ENCODE data around the gene ARID1B. TPM values are rescaled to one million over a fixed set of nuclear protein-coding genes. Genes with fewer than 3 reads are reported as not detected.

ARID1B gene
- total and polyA plus RNA-seq, 4 donors = 7.0 to 49.0 (median 24.2) TPM

DNA sequence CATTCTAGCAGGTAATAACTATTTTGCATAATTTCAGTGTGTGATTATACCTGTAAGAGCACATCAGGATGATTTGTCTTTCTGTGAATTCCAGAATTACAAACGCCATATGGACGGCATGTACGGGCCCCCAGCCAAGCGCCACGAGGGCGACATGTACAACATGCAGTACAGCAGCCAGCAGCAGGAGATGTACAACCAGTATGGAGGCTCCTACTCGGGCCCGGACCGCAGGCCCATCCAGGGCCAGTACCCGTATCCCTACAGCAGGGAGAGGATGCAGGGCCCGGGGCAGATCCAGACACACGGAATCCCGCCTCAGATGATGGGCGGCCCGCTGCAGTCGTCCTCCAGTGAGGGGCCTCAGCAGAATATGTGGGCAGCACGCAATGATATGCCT is 423.4 kb downstream of the ARID1B start:
- Histone ChIP-seq H3K4me1 (ENCODE audit: control insufficient read depth in 4 of 4, insufficient read depth in 4 of 4, low read length in 3 of 4) (no peaks in the 10 kb centered on the region), H3K9ac (ENCODE audit: low read depth in 1 of 2, low read length in 2 of 2) (no peak overlapping the region), H3K9me3 (ENCODE audit: control insufficient read depth in 4 of 4, low read length in 3 of 4) (no peaks in the 10 kb centered on the region), H3K36me3 (ENCODE audit: control insufficient read depth in 4 of 4, insufficient read depth in 3 of 4, low read depth in 1 of 4, low read length in 3 of 4) (peaks cover 9 to 49% (median 37%) of the 10 kb centered on the region in 4 donors), H3K27me3 (ENCODE audit: control insufficient read depth in 4 of 4, insufficient read depth in 4 of 4, low read length in 3 of 4) (no peaks in the 10 kb centered on the region), H3K4me3 (ENCODE audit: low read depth in 1 of 3, low read length in 3 of 3) (no peak overlapping the region), H3K27ac (ENCODE audit: low read depth in 1 of 2, low read length in 2 of 2) (no peak overlapping the region)
- no peak for DNase-seq (ENCODE audit: low spot score)
- WGBS = 97% methylated on average over 17 of the region's 17 CpGs
- TF ChIP-seq YY1 (IDR thresholded peaks at IDR 0.05) (no peak), NR2F2 (IDR thresholded peaks at IDR 0.05) (no peak), RAD21 (IDR thresholded peaks at IDR 0.05) (no peak), HNF4G (IDR thresholded peaks at IDR 0.05) (no peak), FOXA1 (IDR thresholded peaks at IDR 0.05) (no peak), TAF1 (conservative IDR thresholded peaks at IDR 0.05) (no peak), JUND (IDR thresholded peaks at IDR 0.05) (no peak), EGR1 (IDR thresholded peaks at IDR 0.05; ENCODE audit: low read depth in 2 of 2) (no peak), RXRA (IDR thresholded peaks at IDR 0.05) (no peak)
- TF ChIP-seq, protein P1, sequence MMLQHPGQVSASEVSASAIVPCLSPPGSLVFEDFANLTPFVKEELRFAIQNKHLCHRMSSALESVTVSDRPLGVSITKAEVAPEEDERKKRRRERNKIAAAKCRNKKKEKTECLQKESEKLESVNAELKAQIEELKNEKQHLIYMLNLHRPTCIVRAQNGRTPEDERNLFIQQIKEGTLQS (IDR thresholded peaks at IDR 0.05) = no peak
- TF ChIP-seq, protein P2, sequence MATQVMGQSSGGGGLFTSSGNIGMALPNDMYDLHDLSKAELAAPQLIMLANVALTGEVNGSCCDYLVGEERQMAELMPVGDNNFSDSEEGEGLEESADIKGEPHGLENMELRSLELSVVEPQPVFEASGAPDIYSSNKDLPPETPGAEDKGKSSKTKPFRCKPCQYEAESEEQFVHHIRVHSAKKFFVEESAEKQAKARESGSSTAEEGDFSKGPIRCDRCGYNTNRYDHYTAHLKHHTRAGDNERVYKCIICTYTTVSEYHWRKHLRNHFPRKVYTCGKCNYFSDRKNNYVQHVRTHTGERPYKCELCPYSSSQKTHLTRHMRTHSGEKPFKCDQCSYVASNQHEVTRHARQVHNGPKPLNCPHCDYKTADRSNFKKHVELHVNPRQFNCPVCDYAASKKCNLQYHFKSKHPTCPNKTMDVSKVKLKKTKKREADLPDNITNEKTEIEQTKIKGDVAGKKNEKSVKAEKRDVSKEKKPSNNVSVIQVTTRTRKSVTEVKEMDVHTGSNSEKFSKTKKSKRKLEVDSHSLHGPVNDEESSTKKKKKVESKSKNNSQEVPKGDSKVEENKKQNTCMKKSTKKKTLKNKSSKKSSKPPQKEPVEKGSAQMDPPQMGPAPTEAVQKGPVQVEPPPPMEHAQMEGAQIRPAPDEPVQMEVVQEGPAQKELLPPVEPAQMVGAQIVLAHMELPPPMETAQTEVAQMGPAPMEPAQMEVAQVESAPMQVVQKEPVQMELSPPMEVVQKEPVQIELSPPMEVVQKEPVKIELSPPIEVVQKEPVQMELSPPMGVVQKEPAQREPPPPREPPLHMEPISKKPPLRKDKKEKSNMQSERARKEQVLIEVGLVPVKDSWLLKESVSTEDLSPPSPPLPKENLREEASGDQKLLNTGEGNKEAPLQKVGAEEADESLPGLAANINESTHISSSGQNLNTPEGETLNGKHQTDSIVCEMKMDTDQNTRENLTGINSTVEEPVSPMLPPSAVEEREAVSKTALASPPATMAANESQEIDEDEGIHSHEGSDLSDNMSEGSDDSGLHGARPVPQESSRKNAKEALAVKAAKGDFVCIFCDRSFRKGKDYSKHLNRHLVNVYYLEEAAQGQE (IDR thresholded peaks at IDR 0.05) = no peak
- TF ChIP-seq, protein P3, sequence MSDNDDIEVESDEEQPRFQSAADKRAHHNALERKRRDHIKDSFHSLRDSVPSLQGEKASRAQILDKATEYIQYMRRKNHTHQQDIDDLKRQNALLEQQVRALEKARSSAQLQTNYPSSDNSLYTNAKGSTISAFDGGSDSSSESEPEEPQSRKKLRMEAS (IDR thresholded peaks at IDR 0.05) = no peak

DNA sequence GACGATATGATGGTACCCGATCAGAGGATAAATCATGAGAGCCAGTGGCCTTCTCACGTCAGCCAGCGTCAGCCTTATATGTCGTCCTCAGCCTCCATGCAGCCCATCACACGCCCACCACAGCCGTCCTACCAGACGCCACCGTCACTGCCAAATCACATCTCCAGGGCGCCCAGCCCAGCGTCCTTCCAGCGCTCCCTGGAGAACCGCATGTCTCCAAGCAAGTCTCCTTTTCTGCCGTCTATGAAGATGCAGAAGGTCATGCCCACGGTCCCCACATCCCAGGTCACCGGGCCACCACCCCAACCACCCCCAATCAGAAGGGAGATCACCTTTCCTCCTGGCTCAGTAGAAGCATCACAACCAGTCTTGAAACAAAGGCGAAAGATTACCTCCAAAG is 423.9 kb downstream of the ARID1B start:
- Histone ChIP-seq H3K9ac (ENCODE audit: low read depth in 1 of 2, low read length in 2 of 2) (no peak overlapping the region), H3K9me3 (ENCODE audit: control insufficient read depth in 4 of 4, low read length in 3 of 4) (no peaks in the 10 kb centered on the region), H3K27ac (ENCODE audit: low read depth in 1 of 2, low read length in 2 of 2) (no peak overlapping the region), H3K36me3 (ENCODE audit: control insufficient read depth in 4 of 4, insufficient read depth in 3 of 4, low read depth in 1 of 4, low read length in 3 of 4) (peaks cover 9 to 47% (median 36%) of the 10 kb centered on the region in 4 donors), H3K27me3 (ENCODE audit: control insufficient read depth in 4 of 4, insufficient read depth in 4 of 4, low read length in 3 of 4) (no peaks in the 10 kb centered on the region), H3K4me1 (ENCODE audit: control insufficient read depth in 4 of 4, insufficient read depth in 4 of 4, low read length in 3 of 4) (no peaks in the 10 kb centered on the region), H3K4me3 (ENCODE audit: low read depth in 1 of 3, low read length in 3 of 3) (no peak overlapping the region)
- no peak for DNase-seq (ENCODE audit: low spot score)
- WGBS = 95% methylated on average over 17 of the region's 17 CpGs
- TF ChIP-seq TAF1 (conservative IDR thresholded peaks at IDR 0.05) (no peak), RAD21 (IDR thresholded peaks at IDR 0.05) (no peak)

DNA sequence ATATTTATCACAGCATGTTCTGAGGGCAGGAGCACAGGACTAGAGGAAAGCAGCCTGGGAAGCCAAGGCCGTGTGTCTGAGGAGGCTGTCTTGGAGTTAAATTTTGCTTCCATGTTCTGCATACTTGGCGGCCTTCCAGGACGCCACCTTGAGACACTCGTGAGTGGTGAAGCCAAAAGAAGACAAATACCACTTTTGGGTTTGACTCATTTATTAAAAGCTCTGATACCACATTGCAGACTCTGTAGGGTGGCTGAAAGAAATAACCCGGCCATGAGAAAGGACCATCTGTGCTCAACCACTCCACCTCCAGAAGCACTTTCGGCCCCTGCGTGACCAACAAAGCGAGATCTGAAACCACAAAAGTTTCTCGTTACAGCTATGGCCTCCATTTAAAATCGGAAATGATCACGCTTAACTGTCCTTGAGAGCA is 426.1 kb downstream of the ARID1B start:
- Histone ChIP-seq H3K36me3 (ENCODE audit: control insufficient read depth in 4 of 4, insufficient read depth in 3 of 4, low read depth in 1 of 4, low read length in 3 of 4) (peaks cover 7 to 53% (median 34%) of the 10 kb centered on the region in 4 donors), H3K4me1 (ENCODE audit: control insufficient read depth in 4 of 4, insufficient read depth in 4 of 4, low read length in 3 of 4) (no peaks in the 10 kb centered on the region), H3K27me3 (ENCODE audit: control insufficient read depth in 4 of 4, insufficient read depth in 4 of 4, low read length in 3 of 4) (no peaks in the 10 kb centered on the region), H3K9me3 (ENCODE audit: control insufficient read depth in 4 of 4, low read length in 3 of 4) (no peaks in the 10 kb centered on the region), H3K4me3 (ENCODE audit: low read depth in 1 of 3, low read length in 3 of 3) (no peak overlapping the region), H3K9ac (ENCODE audit: low read depth in 1 of 2, low read length in 2 of 2) (no peak overlapping the region), H3K27ac (ENCODE audit: low read depth in 1 of 2, low read length in 2 of 2) (no peak overlapping the region)
- TF ChIP-seq HNF4G (IDR thresholded peaks at IDR 0.05) = no peak
- TF ChIP-seq NR2F2 (IDR thresholded peaks at IDR 0.05) = no peak
- TF ChIP-seq YY1 (IDR thresholded peaks at IDR 0.05) = no peak
- TF ChIP-seq TAF1 (conservative IDR thresholded peaks at IDR 0.05) = no peak
- no peak for TF ChIP-seq RAD21 (IDR thresholded peaks at IDR 0.05)
- TF ChIP-seq, protein P3 (IDR thresholded peaks at IDR 0.05) = no peak
- TF ChIP-seq FOXA1 (IDR thresholded peaks at IDR 0.05) = no peak
- TF ChIP-seq SP1 (IDR thresholded peaks at IDR 0.05) = no peak
- TF ChIP-seq, protein P1 (IDR thresholded peaks at IDR 0.05) = no peak
- no peak for TF ChIP-seq JUND (IDR thresholded peaks at IDR 0.05)
- no peak for TF ChIP-seq HNF4A (conservative IDR thresholded peaks at IDR 0.05)
- TF ChIP-seq GABPA (IDR thresholded peaks at IDR 0.05 in 1 of 2, conservative IDR thresholded peaks at IDR 0.05 in 1 of 2) = no peak
- no peak for TF ChIP-seq FOXA2 (IDR thresholded peaks at IDR 0.05)
- TF ChIP-seq, protein P2 (IDR thresholded peaks at IDR 0.05) = no peak
- TF ChIP-seq, protein P4, sequence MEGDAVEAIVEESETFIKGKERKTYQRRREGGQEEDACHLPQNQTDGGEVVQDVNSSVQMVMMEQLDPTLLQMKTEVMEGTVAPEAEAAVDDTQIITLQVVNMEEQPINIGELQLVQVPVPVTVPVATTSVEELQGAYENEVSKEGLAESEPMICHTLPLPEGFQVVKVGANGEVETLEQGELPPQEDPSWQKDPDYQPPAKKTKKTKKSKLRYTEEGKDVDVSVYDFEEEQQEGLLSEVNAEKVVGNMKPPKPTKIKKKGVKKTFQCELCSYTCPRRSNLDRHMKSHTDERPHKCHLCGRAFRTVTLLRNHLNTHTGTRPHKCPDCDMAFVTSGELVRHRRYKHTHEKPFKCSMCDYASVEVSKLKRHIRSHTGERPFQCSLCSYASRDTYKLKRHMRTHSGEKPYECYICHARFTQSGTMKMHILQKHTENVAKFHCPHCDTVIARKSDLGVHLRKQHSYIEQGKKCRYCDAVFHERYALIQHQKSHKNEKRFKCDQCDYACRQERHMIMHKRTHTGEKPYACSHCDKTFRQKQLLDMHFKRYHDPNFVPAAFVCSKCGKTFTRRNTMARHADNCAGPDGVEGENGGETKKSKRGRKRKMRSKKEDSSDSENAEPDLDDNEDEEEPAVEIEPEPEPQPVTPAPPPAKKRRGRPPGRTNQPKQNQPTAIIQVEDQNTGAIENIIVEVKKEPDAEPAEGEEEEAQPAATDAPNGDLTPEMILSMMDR (IDR thresholded peaks at IDR 0.05; ENCODE audit: low read depth, low read length, missing input control) = no peak
- DNase-seq (ENCODE audit: low spot score) = no peak
- 91% methylated on average over 11 of the region's 11 CpGs for WGBS

Measured in liver (tissue), 9 donors.